ENCODE results near the gene UBE2H.
"Not testable (repeated sequence)": the region's sequence is repeated elsewhere in the genome, so short reads cannot be mapped to it uniquely, and the experiment has no call there.

Gene UBE2H

GRCh38 chr7:129843978-129844840 lies 108.6 kb downstream of the UBE2H start:
- no peak for DNase-seq (ENCODE audit: low read depth)

GRCh38 chr7:129843365-129843898 lies 109.3 kb downstream of the UBE2H start:
- DNase-seq (ENCODE audit: low read depth) = no peak

- DNase-seq (ENCODE audit: low read depth) = no peak
Observed at GRCh38 chr7:129841465-129841864, 111.3 kb downstream of the UBE2H start.

- DNase-seq (ENCODE audit: low read depth) = no peak
Observed at GRCh38 chr7:129840757-129841156, 112.0 kb downstream of the UBE2H start.

GRCh38 chr7:129836983-129837382 lies 115.8 kb downstream of the UBE2H start:
- DNase-seq (ENCODE audit: low read depth) = no peak

GRCh38 chr7:129835569-129835968 lies 117.2 kb downstream of the UBE2H start:
- no peak for DNase-seq (ENCODE audit: low read depth)

GRCh38 chr7:129833353-129833752 lies 119.4 kb downstream of the UBE2H start:
- not testable (repeated sequence) for DNase-seq (ENCODE audit: low read depth)

- no peak for DNase-seq (ENCODE audit: low read depth)
Observed at GRCh38 chr7:129832701-129833227, 120.0 kb downstream of the UBE2H start.

GRCh38 chr7:129832282-129832681 lies 120.5 kb downstream of the UBE2H start:
- no peak for DNase-seq (ENCODE audit: low read depth)

GRCh38 chr7:129831424-129832058 lies 121.2 kb downstream of the UBE2H start:
- no peak for DNase-seq (ENCODE audit: low read depth)

- no peak for DNase-seq (ENCODE audit: low read depth)
Observed at GRCh38 chr7:129830949-129831348, 121.8 kb downstream of the UBE2H start.

GRCh38 chr7:129829737-129830631 lies 122.8 kb downstream of the UBE2H start:
- peak; percentile 36 for DNase-seq (ENCODE audit: low read depth)

- no peak for DNase-seq (ENCODE audit: low read depth)
Observed at GRCh38 chr7:129828989-129829736, 123.6 kb downstream of the UBE2H start.

- no peak for DNase-seq (ENCODE audit: low read depth)
Observed at GRCh38 chr7:129828078-129828762, 124.5 kb downstream of the UBE2H start.

- DNase-seq (ENCODE audit: low read depth) = no peak
Observed at GRCh38 chr7:129827467-129827990, 125.2 kb downstream of the UBE2H start.

- not testable (repeated sequence) for DNase-seq (ENCODE audit: low read depth)
Observed at GRCh38 chr7:129826895-129827294, 125.9 kb downstream of the UBE2H start.

- peak; percentile 80 for DNase-seq (ENCODE audit: low read depth)
Observed at GRCh38 chr7:129825209-129825970, 127.4 kb downstream of the UBE2H start.

GRCh38 chr7:129824291-129825208 lies 128.2 kb downstream of the UBE2H start:
- DNase-seq (ENCODE audit: low read depth) = no peak

Measured in T follicular helper cell (primary cell).